COLO668 (cell line): ENCODE data around the gene LARGE1.

Experiments used
- DNase-seq: peaks from one replicate; lab custom pipeline; 2025; ENCODE audit not compliant: unreplicated experiment; lab: John Stamatoyannopoulos, UW

LARGE1 gene

DNA sequence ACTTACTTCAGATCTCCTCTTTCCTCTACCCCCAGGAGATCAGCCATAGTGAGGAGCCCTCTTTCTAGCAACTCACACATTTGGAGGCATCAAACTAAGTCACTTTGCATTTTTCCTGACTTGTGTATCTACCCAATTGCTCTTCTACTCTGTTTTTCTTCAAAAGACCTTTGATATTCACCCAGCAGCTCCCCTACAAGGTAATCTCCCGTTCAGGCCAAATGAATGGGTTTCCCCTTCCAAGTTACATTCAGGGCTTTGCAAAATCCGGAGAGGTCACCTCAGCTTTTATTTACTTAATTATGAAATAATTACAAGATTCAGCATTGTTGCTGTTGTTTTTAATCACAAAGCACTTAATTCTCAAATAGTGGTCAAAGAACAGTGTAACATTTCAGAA is 6.1 kb downstream of the LARGE1 start:
- DNase-seq: no peak

DNA sequence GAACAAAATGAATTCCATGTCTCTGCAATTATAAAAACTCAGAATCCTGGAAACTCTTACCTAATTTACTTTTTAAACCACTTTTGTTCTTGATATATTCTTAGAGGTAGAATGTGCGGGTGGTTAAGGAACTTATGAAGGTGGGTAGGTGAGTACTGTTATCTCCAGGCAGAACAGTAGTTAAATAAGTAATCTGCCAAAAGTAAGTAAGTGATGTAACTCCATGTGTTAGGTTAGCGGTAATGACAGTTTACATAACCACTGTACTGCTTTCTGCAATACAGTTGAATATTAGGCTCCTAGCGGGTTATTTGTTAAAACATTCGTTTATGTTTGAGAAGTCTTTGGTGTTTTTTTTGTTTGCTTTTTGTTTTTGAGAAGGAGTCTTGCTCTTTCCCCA is 7.1 kb downstream of the LARGE1 start:
- DNase-seq: no peak

DNA sequence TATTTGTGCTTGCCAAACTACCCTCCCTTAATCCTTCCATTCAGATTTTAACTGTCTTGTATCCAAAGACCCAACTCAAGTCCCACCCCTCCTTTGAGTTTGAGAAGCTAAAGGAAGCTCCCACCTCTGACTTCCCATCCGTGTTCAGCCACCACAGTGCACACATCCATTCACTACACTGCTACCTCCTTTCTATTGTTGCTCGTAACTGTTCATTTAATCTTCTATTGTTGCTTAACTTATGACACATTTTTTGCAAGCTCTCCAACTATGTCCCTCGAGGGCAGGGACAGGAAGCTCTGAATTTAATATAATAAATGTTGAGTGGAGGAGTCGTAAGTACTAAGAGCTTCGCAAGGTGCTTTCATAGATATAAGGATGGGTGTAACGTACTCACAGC is 10.4 kb downstream of the LARGE1 start:
- no peak for DNase-seq

DNA sequence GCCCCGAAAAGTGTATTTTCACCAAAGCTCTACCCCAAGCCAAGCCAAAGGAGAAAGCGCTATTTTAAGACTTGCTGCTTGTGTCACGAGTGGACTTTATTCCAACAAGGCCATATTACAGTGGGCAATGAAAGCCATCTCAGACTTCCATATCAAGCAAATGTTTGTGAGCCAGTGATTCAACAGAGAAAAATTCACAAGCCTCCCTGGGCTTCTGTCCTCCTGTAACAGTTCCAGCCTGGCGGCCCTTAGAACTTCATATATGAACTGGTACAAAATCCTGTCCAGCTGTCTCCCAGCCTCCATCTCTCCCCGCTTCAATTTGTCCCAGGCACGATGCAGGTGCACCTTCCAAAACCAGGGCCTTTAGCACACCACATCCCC is 11.2 kb downstream of the LARGE1 start:
- DNase-seq: no peak

DNA sequence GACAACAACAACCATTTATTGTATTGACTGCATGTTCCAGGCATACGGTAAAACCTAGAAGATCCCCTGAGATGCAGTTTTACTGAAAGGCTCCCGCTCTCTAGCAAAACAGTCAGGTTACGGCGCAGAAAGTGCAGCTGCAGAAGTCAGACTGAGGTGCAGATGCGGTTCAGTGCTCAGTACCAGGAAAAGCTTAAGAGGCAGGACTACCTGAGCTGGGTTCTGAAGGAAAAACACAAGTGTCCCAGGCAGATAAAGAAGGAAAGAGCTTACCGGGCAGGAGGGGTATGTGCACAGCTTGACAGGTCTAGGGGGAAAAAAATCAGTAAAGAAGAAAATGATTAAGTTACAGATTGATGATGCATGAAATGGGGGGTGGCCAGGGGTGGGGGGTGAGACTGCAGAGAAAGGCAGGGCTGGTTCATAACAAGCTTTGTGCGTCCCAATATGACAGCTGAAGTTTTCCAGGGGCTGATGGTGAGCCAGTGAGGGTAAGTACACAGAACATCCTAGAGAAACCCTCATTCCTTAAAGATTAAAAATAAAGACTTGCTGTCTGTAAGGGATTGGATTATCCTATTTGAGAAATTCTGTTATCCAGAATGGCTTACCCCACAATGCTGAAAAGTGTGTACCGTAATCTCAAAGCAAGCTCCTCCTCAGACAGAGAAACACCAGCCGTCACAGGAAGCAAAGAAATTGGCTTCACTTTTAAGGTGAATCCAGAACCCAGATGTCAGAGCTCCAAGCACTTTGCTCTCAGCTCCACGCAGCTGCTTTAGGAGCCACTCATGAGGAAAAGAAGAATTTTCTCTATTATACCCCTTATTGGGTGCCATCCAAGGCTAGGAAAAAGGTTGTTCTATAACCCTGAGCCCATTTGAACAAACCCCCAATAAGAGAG is 11.9 kb downstream of the LARGE1 start:
- DNase-seq: no peak

DNA sequence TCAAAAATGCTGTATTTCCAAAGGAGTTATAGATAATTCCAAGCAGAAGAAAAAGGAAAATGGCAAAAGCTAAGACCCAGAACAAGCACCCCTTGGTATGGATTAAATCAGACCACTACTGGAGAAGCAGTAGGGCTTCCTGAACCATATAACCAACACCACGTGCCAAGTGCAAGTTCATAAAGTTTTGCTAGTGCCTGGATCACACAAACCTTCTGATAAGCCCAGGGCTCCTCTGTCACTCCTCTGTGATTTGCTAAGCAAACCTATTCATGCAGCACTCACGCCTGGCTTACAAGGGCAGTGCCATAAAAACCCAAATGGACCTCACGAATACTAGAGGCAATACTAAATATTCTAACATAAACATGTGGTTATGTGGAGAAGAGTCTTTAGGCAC is 13.3 kb downstream of the LARGE1 start:
- DNase-seq: no peak

DNA sequence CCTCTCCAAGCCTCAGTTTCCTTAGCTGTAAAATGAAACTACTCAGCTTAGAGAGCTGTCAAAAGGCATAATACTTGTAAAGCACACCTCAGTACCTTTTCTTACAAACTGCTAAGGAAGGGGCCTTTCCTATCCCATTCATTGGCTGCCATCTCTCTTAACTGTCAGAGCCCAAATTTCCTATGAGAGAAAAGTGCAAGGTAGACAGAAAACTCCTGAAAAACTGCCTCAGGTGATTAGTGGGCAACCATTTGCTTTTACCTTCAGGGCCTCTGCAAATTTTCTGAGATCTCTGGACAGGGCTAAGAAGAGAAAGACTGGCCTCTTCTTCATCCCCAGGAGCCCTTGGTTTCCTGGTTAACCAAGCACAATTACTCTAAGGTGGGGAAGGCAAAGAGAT is 13.8 kb downstream of the LARGE1 start:
- no peak for DNase-seq

DNA sequence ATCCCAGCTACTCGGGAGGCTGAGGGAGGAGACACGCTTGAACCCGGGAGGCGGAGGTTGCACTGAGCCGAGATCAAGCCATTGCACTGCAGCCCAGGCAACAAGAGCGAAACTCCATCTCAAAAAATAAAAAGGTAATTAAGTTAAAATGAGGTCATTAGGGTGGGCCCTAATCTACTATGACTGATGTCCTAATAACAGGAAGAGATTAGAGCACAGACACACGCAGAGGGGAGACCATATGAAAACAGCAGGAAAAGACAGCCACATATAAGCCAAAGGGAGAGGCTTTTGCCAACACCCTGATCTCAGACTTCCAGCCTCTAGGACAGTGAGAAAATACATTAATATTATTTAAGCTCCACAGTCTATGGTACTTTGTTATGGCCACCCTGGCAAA is 17.3 kb downstream of the LARGE1 start:
- DNase-seq: no peak

DNA sequence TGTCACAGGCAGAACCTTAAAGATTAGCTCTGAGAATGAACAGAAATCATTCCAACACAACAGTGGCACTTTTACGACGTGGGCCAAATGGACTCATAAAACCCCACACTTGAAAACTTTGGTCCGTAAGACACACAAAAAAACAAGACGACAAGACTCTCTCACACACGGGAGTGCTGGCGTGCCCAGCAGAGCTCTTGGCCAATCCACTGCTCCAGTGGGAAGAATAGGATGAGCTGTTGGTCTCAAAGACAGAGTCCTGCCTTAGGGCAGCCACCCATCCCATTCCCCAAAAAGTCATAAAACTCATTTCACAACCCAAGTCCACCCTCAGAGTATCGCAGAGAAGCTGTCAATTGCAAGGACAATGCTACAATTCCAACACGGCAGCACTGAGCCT is 18.2 kb downstream of the LARGE1 start:
- DNase-seq: no peak

DNA sequence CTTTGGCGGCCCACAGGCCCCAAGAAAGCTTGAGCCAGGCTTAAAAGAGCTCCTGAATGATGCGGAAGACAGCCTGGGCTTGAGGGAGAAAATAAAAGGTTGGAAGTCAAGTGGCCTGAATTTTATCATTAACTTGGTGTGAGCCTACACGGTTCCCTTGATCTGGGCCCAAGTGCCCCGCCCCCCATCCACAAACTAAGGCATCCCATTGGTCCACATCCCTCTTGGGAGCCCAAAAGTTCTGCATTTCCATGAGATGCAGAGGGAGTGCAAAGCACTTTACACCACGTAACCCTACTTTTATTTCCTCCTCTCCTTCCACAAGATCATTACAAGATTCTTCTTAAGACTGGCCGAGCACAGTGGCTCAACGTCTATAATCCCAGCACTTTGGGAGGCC is 22.2 kb downstream of the LARGE1 start:
- no peak for DNase-seq

DNA sequence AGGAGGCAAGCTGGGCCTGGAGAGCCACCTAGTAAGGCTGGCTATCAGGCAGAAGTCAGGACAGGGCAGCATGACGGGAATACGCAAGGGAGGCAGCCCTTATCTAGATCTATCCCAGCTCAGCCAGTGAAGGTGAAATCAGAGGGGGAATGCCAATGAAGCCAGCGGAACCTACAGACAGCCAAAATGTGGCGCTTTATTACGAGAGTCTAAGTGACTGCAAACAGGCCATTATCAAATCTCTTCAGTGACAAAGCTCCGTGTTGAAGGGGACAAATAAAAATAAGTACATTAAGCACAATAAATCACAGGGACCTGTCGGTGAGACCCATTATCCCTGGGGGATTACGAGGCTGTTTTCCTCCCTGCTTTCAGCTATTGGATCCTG is 22.8 kb downstream of the LARGE1 start:
- no peak for DNase-seq

DNA sequence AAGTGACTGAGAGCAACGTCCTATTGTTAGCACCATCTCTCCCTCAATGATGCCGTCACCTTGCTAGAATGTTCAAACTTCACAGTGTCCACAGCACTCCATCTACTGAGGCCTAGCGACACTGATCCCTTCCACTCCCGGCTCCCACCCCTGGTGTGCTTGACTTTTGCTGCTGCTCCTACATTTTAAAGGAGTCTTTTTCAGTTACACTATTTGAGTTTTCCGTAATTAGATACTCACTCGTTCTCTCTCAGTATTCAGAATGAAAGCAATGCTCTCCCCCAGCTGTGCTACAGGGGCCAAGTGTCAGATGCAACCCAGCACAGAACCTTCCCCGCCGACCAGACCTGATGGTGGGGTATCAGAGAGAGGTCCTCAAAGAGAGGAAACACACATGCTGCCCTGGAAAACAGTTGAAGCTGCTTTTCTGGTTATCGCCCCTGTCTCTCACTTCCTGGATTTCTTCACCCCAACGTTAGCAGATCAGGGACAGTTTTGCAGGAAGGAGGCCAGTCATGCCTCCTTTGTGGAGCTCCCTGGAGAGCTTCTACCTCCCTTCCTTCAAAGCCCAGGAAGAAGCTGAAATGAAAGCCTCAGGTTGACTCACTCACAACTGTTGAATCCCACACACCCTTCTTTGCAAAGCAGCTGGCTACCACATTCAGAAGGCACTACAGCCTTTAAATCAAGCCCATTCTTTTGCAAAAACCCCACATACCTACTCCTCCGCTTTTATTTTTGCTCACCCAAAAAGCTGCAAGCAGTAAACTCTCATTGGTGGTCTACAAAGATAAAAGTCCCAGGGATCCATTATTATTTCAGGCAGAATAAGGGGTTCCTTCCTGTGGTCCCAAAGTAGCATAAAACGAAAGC is 23.5 kb downstream of the LARGE1 start:
- no peak for DNase-seq

DNA sequence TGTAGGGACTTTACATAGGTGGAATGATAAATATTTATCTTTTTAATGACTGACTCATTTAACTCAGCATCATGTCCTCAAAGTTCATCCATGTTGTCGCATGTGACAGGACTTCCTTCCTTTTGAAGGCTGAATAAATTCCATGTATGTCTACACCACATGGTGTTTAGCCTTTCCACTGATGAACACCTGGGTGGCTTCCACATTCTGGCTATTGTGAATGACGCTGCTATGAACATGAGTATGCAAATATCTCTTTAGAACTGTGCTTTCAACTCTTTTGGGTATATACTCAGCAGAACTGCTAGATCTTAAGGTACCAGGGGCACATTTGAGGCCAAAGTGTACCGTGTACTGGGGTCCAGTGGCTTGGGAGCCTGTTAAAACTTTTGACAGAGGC is 24.1 kb downstream of the LARGE1 start:
- DNase-seq: no peak

DNA sequence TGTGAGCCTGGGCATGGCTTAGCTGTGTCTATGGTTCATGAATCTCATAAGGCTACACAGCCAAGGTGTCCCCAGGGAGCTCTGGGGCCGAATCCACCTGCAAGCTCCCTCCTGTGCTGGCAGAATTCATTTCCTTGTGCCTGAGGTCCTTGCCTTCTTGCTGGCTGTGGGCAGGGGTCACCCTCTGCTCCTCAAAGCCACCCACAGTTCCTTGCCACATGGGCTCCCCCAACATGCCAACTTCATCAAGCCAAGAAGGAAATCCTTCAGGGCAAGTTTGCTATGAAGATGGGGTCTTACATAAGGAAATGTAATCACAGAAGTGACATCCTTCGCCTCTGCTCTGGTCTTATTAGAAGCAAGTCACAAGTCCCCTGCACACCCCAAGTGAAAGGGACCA is 24.8 kb downstream of the LARGE1 start:
- DNase-seq: no peak

DNA sequence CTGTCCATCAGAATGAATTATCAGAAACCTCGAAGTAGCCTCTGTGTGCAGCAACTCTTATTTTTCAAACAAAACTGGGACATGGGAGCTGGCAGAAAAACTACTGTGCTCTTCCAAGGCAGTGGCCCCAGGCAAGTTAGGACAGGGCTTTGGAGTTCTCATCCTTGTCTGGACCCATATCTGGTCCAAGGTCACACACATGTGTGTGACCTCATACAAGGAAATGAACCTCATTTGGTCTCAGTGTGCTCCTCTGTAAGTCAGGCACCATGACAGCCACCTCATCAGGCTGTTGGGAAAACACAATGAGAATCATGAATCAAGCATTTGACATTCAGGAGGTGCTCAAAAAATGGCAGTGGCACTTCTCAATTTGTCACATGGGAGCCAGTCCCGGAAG is 25.8 kb downstream of the LARGE1 start:
- DNase-seq: peak; percentile 19

DNA sequence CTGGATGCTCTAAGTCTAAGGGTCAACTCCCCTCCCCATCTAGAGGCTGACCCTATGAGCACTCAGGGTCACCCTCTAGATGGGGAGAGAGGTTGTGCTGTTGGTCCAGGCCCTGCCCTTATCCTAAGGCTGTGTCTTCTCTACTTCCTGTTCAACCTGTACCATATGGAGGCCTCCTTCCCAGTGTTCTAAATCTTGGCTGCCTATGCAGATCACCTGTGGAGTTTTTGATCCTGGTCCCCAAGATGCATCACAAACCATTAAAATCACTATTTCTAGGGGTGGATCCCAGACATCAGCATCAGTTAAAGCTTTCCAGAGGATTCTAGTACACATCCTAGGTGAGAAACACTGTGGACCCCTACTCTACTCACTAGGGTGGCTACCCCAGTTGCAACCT is 26.2 kb downstream of the LARGE1 start:
- DNase-seq: no peak

DNA sequence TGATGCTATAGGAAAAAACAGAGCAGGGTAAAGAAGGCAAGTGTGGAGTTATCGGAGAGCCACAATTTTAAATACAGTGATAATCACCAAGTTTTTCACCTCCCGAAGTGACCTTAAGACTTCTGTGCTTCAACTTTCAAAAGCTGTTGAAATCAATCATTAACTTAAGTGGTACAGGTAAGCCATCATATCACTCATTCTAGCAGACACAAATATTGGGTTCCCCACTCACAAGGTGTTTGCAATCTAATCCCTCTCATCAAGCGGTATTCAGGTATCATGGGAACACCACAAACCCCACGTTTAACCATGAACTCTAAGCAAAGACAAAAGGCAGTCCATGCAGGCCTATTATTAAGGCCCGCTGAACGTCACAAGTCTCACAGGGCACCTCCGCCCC is 26.8 kb downstream of the LARGE1 start:
- DNase-seq: no peak

DNA sequence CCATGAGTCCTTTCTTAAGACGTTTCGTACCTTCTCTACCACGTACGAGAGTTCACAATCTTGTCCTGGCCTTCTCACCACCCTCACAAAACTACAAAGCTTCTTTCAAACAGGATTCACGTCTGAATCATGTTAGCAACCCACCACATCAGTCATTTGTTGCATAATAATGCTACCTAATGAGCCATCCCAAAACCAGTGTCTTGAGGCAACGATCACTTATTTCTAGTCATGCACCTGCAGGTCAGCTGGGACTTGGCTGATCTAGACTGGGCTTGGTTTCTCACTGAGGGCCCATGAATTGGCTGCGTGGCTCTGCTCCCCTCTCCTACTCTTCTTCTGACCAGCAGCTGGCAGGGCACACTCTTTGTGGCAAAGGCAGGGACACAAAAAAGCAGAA is 28.3 kb downstream of the LARGE1 start:
- no peak for DNase-seq

DNA sequence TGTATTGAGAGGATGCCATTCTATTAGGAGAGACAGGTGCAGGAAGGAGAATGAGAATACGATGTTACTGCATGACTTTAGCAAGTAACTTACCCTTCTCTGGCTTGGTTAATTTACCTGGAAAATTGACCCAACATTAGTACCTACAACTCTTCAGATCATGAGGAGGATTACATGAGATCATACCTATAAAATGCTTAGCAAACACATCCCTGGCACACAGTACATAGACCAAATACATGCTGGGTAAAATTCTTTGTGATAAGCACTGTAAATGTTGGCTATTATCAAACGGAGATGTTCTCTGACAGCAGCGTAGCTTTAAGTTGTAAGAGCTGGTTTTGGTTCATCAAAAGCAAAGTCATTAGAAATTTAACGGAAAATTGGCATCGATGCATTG is 28.8 kb downstream of the LARGE1 start:
- DNase-seq: no peak

DNA sequence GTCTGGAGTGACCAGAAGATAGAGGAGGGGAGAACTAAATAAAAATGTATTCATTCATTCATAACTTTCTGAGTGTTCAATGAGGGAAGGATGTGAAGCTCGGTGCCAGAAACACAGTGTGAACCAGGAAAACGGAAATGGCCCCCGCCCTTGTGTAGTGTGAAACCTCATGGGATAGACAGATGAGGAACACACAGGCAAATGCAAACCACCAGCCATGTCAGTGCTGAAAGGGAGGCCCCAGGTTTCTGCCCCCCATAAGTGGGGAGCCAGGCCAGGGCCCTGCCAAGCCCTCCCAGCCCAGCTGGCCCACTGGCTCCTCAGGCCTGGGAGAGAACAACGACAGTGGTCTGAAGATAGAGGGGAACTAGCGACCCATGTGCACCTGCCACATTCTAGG is 30.5 kb downstream of the LARGE1 start:
- DNase-seq: no peak

DNA sequence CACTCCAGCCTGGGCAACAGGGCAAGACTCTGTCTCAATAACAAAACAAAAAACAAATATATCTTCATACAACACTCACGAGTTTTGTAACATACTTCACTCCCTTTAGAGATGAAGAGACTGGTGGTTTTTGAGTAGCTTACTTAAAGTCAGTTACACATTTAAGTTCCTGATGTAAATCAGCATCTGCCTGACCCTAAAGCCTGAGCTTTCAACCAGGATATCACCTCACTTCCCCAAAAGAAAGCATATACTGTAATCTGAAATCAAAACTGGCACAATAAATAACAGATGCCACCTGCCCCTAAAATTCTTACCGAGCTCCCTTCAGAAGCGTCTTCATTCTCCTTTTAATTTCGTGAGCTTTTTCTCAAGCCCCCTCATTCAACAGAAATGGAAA is 31.5 kb downstream of the LARGE1 start:
- DNase-seq: no peak

DNA sequence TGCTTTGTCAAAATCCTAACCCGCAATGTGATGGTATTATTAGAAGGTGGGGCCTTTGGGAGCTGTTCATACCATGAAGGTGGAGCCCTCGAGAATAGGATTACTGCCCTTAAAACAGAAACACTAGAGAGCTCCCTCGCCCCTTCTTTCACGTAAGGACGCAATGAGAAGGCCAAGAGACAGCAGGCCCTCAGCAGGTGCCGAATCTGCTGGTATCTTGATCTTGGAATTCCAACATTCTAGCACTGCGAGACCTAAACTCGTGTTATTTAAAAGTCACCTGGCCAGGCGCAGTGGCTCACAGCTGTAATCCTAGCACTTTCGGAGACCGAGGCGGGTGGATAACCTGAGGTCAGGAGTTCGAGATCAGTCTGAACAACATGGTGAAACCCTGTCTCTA is 33.1 kb downstream of the LARGE1 start:
- no peak for DNase-seq
